Activated CD4-positive, CD25-positive, alpha-beta regulatory T cell treated with anti-CD3 and anti-CD28 coated beads, Interleukin-2, amount 50 U/mL, for 16 hours (primary cell): ENCODE data around the gene OVCA2.

Source experiments
- DNase-seq: peaks from one replicate; pipeline ENCODE4 v3.0.0-alpha.2; 2020; ENCODE audit warnings: low read depth, low spot score

OVCA2 gene

DNA sequence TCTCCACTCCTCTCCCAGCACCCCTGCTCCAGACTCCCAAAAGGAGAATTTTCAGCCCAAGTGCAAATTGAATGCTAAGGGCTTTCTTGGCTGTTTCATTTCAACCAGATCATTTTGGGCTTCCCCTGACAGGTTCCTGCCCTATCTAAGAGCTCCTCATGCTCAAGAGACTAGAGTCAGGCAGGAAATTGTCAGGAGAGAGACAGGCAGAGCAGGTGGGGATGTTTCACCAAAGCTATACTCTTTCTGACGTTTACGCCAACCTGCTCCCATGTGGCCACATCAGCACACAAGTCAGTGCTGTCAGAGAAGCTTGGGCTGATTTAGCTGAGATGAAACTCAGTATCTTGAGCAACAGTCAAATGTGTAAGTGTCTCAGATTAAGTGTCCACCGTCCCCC, 44.5 kb downstream of the OVCA2 start:
- no peak for DNase-seq

DNA sequence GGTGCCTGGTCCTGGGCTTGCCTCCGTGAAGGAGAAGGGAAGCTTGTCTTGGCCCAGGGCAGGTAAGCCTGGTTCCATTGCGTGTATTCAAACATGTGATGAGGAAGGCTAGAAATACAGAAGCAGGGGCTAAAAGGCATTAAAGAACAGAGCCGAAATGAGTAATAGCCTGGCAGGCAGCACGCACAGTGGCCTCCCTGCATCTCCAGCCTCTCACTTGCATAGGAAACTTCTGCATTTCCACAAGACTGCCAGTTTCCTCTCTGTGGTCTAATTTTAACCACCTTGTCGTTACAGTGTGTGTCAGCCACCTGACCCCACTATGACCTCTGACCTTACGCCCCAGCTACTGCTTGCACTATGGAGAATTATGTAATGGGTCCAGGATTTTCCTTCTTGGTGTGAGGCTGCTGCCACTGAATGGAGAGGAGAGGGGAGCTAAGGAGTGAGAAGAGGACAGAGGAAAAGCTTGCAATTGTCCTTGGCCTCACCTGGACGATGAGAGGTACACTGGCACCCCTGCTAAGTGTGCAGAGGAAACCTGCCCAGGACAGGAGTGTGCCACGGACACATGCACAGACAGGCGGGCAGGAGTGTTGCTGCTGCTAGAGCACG, 45.9 kb downstream of the OVCA2 start:
- DNase-seq: no peak

DNA sequence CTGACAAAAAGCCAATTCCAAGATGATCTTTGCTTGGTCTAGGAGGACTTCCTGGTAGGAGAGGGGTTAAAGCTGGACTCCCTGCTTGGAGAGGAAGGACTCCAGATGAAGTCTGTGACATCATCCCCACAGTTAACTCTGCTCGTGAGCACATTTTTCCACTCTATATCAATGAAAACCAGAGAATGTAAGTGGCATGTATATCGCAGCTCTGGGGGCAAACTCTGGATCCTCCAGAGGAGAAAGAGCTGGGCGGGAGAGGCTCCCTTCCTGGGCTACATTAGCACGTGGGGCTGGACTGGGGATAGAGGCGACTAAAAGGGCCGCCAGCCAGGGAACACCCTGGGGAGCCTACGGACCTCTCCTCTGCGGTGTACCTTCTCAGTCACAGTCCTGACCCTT, 47.2 kb downstream of the OVCA2 start:
- DNase-seq: no peak

DNA sequence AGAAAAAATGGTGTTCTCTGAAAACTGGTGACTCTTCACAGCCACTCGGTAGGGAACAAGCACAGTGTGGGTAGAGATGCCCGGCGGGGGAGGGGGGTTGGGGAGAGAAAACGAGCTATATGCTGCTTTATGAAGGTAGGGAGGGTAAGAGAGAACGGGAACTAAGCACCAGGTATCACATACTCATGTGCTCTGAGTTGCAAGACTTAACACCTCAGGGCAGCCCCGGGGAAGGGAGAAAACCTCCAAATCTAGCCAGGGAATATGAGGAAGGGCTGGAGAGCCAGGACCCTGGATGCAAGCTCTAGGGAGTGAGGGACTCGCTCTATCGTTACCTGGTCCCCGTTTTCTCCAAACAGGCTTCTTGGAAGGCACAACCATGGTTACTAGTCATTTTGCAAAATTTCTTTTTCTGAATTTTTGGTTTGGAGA, 48.4 kb downstream of the OVCA2 start:
- no peak for DNase-seq

DNA sequence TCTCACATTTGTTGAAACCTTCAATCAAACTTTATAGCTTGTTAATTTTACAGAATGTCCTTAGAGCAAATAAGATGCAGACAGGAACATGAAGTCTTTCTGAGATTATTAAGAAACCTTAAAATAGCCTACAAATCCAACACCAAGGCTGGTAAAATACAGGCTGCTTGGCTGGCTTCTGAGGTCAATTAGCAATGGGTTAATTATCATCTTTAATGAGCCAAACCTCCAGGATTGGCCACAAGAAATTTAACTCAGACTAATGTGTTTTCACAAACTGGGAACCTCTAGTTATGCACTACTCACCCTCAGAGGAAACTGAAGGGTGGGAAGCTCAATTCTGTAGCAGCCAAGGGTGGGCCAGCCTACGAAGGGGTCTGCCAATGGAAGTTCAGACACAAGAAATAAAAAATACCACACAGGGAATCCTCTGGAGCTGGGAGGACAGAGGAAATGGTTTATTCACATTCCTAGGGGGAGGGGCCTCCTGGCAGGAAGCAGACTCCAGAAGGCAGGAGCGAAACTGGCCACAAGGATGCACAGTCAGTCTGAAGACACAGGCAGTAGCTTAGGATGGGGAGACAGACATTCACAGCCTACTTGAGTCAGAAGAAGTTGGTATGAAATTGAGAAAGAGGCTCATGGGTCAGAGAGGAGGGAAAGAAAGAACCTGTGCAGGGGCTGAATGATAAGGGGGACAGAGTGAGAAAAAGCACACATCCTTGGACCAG, 49.1 kb downstream of the OVCA2 start:
- DNase-seq: no peak

DNA sequence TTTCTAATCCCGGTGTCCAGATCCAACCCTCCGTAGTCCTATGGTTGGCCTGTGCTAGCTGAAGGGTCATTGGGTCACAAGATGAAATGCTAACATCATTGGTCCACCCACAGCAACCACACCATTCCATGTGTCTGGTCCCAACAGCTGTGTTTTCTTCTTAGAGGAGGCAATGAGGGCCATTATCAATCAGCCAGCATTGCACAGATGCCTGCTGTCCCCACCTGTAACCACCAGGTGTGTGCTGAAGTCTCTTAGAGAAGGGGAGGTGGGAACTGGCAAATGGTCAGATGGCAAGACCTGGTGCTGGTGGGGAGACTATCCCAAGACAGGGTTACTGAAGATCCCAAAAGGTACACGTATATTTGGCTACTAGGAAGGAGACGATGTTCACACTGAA, 50.4 kb downstream of the OVCA2 start:
- DNase-seq: no peak
